ENCODE measurements around the gene RAD51B.

DNA sequence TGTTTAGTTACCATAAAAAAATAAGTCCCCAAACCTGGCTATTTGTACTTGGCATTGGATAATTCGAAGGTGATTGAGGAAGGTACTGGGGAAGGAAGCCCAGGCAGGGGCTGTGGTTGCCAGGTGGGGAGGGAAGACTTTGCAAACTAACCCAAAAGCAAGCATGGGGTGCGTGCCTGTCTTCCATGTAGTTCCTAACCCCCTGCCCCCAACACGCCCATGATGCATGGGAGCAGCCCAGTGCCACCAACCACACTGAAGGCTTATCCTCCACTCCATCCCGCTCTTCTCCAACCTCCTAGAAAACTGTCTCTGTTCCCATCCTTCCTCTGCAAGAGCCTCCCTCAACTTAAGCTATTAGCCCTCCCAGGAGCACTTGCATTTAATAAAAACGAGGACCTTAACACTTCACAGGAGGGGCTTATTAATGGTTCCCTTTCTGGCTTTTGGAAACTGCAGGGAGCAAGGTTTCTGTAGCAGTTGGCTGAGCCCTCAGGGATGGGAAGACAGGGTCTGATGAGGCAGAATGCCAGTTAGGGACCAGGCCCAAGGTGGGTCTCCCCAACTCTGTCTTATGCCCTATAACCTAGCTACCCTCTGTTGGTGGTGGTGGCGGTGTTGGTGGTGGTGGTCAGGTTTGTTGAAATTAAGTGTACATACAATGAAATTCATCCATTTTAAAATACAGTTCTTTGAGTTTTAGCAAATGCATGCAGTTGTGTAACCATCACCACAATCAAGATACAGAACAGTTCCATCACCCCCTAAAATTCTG, 877.3 kb downstream of the RAD51B start:
- TF ChIP-seq, protein P1, sequence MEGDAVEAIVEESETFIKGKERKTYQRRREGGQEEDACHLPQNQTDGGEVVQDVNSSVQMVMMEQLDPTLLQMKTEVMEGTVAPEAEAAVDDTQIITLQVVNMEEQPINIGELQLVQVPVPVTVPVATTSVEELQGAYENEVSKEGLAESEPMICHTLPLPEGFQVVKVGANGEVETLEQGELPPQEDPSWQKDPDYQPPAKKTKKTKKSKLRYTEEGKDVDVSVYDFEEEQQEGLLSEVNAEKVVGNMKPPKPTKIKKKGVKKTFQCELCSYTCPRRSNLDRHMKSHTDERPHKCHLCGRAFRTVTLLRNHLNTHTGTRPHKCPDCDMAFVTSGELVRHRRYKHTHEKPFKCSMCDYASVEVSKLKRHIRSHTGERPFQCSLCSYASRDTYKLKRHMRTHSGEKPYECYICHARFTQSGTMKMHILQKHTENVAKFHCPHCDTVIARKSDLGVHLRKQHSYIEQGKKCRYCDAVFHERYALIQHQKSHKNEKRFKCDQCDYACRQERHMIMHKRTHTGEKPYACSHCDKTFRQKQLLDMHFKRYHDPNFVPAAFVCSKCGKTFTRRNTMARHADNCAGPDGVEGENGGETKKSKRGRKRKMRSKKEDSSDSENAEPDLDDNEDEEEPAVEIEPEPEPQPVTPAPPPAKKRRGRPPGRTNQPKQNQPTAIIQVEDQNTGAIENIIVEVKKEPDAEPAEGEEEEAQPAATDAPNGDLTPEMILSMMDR (IDR thresholded peaks at IDR 0.05), result no peak
- no peak for TF ChIP-seq POLR2AphosphoS5 (IDR thresholded peaks at IDR 0.05)
